Activated CD4-positive, alpha-beta T cell treated with anti-CD3 and anti-CD28 coated beads, Interleukin-2, amount 50 U/mL, for 4 hours (primary cell): Measurements from ENCODE around the gene BLOC1S4.

Source experiments
- DNase-seq, 2 experiments: peaks; one replicate each; pipeline ENCODE4 v3.0.0-alpha.2; 2020

Gene BLOC1S4

DNA sequence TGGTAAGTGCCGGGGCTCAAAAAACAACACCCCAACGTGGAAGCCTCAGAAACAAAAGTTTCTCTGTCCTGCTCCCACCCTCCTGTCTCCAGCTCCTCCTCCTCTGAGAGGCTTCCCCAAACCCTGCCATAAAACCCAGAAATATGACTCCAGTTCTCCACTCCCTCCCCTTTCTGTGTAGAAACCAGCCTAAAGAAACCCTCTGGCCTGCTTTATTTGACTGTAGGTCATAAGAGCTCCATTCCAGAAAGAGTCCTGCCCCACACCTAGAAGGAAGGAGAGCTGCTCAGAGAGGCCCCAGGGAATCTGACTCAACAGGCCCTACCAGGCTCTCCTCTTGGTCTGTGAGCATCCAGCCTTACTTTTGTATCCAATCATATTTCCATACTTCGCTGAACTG is 23.2 kb upstream of the BLOC1S4 start:
- DNase-seq, result no peak

- no peak for DNase-seq
Measured at GRCh38 chr4:6693231-6694176, 22.5 kb upstream of the BLOC1S4 start, which contains the start of gene S100P. TSS of gene S100P (plus strand) at chr4:6693878. CDS start at chr4:6693933, 55 bp downstream.

- no peak for DNase-seq
Measured at GRCh38 chr4:6694177-6694901, 21.6 kb upstream of the BLOC1S4 start.

GRCh38 chr4:6695660-6696610 is 20.0 kb upstream of the BLOC1S4 start:
- DNase-seq, result peak; percentile 29 to 37

DNA sequence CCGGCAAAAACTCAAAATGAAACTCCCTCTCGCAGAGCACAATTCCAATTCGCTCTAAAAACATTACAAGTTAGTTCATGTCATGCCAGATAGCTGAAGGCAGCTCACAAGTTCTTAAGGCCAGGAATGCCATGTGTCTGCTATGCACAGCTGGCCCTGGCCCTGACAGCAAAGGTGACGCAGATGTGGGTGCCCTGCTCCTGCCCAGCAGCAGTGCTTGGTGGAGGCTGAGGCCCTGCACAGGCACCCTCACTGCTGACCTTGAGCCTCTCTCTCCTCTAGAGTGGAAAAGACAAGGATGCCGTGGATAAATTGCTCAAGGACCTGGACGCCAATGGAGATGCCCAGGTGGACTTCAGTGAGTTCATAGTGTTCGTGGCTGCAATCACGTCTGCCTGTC is 19.4 kb upstream of the BLOC1S4 start:
- DNase-seq, result no peak

DNA sequence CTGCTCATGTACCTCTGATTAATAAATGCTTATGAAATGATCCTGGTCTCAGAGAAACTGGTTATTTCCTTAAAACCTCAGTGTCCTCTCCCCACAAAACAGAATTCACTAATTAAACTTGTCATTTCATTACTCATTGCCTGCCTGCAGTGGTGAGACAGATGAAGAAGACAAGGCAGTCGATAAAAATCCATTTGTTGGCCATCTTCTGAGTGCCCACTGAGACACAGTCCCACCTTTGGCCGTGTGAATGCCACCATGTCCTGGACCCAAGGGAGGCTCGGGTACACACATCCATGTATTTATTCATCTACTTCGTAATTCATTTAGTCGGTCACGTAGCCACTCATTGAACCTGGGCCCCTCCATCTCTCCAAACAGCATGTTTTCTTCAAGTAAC is 18.8 kb upstream of the BLOC1S4 start:
- no peak for DNase-seq

DNA sequence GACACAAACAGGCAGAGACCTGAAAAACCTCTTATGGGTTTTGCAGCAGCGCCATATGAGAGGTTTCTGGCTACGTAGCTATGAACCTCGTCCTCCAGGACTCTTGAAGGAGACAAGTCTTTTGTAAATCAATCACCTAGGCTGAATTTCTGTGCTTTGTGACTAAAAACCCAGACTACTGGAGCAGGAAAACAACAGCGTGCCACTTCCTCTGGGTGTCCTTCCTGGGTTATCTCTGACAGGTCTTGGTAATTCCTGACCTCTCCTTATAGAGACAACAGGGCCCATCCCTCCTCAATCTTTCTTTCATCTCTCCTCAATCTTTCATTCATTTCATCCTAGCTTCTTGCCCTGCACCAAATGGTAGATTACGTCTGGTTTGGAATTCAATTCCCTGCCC is 16.6 kb upstream of the BLOC1S4 start:
- DNase-seq, result no peak

- DNase-seq, result no peak
Measured at GRCh38 chr4:6699903-6700302, 16.1 kb upstream of the BLOC1S4 start.

DNA sequence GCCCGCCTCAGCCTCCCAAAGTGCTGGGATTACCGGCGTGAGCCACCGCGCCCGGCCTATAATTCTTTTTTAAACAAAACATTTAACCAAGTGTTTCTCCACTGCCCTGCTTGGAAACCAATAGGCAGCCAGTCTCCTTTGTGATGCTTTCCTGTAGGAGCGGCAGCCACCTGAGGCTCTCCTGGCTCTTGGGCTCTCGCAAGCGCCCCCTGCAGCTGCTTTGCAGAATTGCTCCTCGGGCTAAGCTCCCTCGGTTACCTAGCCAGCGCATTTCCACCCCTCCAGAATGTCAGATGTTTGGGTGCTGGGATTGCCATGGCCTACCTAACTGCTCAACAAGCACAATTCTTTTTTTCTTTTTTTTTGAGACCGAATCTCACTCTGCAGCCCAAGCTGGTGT is 14.6 kb upstream of the BLOC1S4 start:
- no peak for DNase-seq

DNA sequence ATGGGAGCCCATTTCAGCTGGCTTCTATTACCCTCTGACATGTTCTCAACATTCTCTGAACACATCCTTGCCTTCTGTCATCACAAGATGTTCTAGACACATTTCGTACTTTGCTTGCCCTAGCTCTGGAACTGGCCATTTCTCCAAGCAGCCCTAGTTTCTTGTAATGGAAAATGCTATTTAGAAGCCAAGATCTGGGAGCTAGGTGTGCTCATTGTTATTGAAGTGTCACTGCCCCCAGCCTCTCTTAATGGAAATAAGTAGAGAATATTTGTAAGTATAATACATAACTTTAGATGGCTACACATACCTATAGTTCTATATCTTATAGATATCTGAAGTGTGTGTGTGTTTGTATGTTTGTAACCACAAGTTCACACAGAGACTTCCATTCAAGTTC is 13.2 kb upstream of the BLOC1S4 start:
- DNase-seq, result no peak

DNA sequence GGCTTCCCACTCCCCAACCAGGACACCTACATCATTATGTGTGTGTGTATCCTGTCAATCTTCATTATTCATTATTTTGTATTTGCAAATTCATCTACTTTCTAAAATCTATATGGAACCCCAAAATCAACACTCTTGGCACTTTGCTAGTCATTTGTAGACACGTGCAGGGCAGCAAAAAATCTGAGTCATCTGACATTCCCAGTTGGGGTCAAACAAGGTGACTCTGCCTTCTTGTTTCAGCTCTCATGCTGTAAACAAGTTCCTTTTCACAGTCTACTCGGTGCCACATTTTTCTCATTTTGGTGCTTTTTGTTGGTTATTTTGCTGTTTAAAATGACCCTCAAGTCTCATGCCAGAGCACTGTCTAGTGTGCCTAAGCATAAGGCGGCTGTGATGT is 12.2 kb upstream of the BLOC1S4 start:
- DNase-seq, result no peak

GRCh38 chr4:6705646-6706045 is 10.3 kb upstream of the BLOC1S4 start:
- DNase-seq, result no peak

- no peak for DNase-seq
Measured at GRCh38 chr4:6706173-6706572, 9.8 kb upstream of the BLOC1S4 start.

GRCh38 chr4:6709230-6710114 is 6.5 kb upstream of the BLOC1S4 start, which contains the start of gene MRFAP1L1:
TSS of gene MRFAP1L1 (minus strand) at chr4:6709865. CDS start at chr4:6709629, 236 bp downstream.
- peak; percentile 94 to 96 for DNase-seq

DNA sequence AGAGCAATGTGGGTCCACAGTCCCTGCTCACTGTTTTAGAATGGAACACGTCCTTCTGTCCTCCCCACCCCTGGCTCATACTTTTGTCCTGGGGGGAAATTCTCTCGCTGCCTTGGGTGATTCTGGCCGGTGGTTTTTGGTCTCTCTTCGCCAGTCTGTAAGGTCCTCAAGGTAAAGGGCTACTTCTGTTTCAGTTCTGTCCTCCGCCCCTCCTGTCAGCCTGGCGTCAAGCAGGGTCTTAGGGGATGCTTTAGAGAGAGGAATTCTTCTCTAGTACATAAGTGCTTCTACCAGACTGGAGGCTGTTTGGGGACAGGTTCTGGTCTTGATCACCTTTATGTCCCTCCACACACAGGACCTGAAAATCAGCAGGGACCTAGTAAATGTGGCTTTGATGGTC is 5.7 kb upstream of the BLOC1S4 start:
- DNase-seq, result no peak

- DNase-seq, result no peak
Measured at GRCh38 chr4:6710996-6711395, 5.0 kb upstream of the BLOC1S4 start.

DNA sequence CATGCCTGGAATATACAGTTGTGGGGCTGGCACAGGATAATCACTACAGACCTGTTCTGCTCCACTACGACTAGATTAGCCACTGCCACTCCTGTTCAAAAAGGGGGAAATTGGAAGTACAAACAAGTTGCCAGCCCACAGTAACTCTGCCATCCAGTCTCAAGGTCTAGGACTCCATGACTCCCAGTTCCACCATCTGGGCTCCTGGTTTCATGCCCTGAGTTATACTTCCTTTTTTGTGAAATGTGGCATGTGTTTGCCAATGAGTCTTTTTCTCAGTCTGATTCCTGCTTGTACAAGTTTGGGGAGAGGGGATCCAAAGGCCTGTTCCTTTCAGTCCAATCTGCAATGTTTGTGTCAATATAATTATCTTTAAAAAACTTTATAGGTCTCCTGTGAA is 1.0 kb upstream of the BLOC1S4 start:
- no peak for DNase-seq

DNA sequence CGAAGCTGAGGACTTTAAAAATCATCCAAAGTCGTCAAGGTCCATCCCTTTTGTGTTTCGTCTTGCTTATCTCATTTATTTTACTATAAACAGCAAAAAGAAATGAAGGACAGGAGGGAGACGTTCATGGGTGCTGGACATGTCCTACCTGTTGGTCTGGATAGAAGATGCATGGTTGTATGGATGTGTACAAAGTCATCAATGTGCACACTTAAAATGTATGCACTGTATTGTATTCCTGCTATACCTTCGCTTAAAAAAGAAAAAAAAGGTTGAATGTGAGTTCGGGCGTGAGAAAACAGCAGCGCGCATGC is 313 bp upstream of the BLOC1S4 start:
- DNase-seq, result no peak

DNA sequence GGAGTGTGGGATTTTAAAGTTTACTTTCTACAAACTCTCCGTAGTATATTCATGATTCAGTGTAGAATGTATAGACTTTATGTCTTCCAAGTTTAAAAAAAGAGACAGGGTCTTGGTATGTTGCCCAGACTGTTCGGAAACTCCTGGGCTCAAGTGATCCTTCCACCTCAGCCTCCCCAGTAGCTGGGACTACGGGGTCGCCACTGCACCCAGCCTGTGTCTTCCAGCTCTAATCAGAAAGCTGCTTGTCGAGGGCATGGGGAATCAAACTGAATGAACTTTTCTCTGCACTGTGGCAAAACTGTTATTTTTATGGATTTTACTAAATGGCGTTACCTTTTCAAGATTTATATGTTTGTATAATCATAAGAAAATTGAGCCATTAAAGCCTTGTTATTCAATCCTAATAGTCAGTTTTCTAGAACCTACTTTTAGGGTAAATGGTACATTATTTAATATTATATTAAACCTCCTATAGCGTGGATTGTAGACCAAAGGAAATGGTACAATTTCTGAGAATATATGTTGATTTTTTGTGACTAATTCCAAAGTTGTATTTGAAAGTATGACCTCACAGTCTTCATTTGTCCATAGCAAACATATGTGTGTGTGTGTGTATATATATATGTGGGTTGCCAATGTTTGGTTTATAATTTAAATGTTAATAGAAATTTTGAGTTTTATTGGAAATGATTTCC is 1.1 kb downstream of the BLOC1S4 start:
- no peak for DNase-seq

GRCh38 chr4:6718932-6719610 is 3.1 kb downstream of the BLOC1S4 start:
- no peak for DNase-seq
